AG10803 (cell line): Measurements from ENCODE around the gene ME2.
"Not testable (repeated sequence)": the region's sequence is repeated elsewhere in the genome, so short reads cannot be mapped to it uniquely, and the experiment has no call there.

Experiments used
- DNase-seq: peaks from one replicate; pipeline ENCODE4 v3.0.0; 2010; ENCODE audit warnings: low read depth
- H3K4me3 ChIP-seq: 2 replicates; pipeline ENCODE4 v1.5.1; 2011; ENCODE audit warnings: mild to moderate bottlenecking, low read length, control low read depth
- CTCF ChIP-seq: conservative IDR thresholded peaks from 2 replicates; pipeline ENCODE4 v1.5.1; 2011; ENCODE audit warnings: mild to moderate bottlenecking, low read length, control low read depth, inconsistent platforms

ME2 gene

GRCh38 chr18:50970006-50970405 is 91.1 kb downstream of the ME2 start:
- DNase-seq: no peak
- H3K4me3 ChIP-seq: no peak overlapping the region
- TF ChIP-seq CTCF: no peak

- H3K4me3 ChIP-seq, DNase-seq: not testable (repeated sequence)
Measured at GRCh38 chr18:50972404-50972803, 93.5 kb downstream of the ME2 start.

- DNase-seq: peak; percentile 57
- TF ChIP-seq CTCF: no peak
- no peak overlapping the region for H3K4me3 ChIP-seq
Measured at GRCh38 chr18:50973367-50974126, 94.6 kb downstream of the ME2 start.

GRCh38 chr18:50977037-50977760 is 98.3 kb downstream of the ME2 start:
- no peak for DNase-seq
- TF ChIP-seq CTCF: no peak
- no peak overlapping the region for H3K4me3 ChIP-seq

GRCh38 chr18:50981381-50981780 is 102.5 kb downstream of the ME2 start:
- TF ChIP-seq CTCF: no peak
- DNase-seq: peak; percentile 56
- no peak overlapping the region for H3K4me3 ChIP-seq

GRCh38 chr18:50982086-50982801 is 103.3 kb downstream of the ME2 start:
- H3K4me3 ChIP-seq: no peak overlapping the region
- no peak for DNase-seq
- no peak for TF ChIP-seq CTCF

- H3K4me3 ChIP-seq: no peak overlapping the region
- TF ChIP-seq CTCF: no peak
- DNase-seq: no peak
Measured at GRCh38 chr18:50982802-50983179, 103.9 kb downstream of the ME2 start.
